Activated CD8-positive, alpha-beta memory T cell treated with anti-CD3 and anti-CD28 coated beads, Interleukin-2, amount 50 U/mL, for 1 hour (primary cell): ENCODE measurements around the gene SELENOI.
"Not testable (repeated sequence)": the region's sequence is repeated elsewhere in the genome, so short reads cannot be mapped to it uniquely, and the experiment has no call there.

Experiments used
- DNase-seq: peaks from one replicate; pipeline ENCODE4 v3.0.0-alpha.2; 2020; ENCODE audit errors: extremely low read depth

SELENOI gene

GRCh38 chr2:26345545-26346453 is at the start of gene SELENOI:
TSS of gene SELENOI (plus strand) at chr2:26346143. CDS start at chr2:26346233, 90 bp downstream.
- DNase-seq: peak; percentile 97

DNA sequence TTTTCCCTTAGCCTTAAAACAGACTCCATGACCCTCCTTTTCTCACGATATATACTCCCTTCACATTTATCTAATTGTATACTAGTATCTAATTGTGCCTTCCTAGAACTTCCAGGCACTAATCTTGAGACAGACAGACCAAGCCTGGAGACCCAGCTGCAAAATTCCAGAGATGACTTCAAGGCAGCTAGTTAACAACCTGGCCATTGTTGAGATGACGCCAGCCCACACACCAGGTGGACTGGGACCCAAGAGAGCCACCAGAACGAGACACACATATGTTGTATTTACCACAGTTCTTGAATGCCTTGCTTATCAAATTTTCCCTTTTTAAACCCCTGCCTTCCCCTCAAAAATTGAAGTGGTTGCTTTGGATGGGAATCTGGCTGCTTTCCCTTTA is 48.9 kb upstream of the SELENOI start:
- DNase-seq: no peak

GRCh38 chr2:26298286-26298637 is 47.7 kb upstream of the SELENOI start:
- DNase-seq: no peak

GRCh38 chr2:26298638-26299393 is 47.1 kb upstream of the SELENOI start:
- DNase-seq: no peak

- DNase-seq: no peak
These were observed 46.4 kb upstream of the SELENOI start for GRCh38 chr2:26299471-26300101.

- DNase-seq: no peak
These were observed 45.6 kb upstream of the SELENOI start for GRCh38 chr2:26300234-26300925.

GRCh38 chr2:26302846-26303245 is 43.1 kb upstream of the SELENOI start:
- DNase-seq: no peak

GRCh38 chr2:26305094-26305493 is 40.8 kb upstream of the SELENOI start:
- not testable (repeated sequence) for DNase-seq

- DNase-seq: no peak
These were observed 40.4 kb upstream of the SELENOI start for GRCh38 chr2:26305540-26305939.

- DNase-seq: no peak
These were observed 36.0 kb upstream of the SELENOI start for GRCh38 chr2:26309921-26310320.

DNA sequence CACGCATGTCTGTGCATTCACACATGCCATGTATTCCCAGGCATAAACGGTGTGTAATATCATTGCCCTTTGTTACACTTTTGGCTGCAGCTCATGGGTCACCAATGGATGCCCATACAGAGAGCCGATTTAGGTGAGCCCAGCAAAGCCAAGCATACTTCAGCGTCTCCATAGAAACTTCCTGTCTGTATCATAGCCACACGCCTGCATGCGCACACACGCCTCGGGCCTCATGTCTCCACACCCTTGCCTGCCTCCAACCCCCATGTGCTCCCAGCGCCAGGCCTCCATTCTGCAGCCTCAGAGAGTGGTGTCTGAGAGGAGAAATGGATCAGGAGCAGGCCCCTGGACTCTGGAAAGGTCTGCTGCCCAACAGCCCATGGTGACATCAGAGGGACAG is 33.5 kb upstream of the SELENOI start:
- no peak for DNase-seq

DNA sequence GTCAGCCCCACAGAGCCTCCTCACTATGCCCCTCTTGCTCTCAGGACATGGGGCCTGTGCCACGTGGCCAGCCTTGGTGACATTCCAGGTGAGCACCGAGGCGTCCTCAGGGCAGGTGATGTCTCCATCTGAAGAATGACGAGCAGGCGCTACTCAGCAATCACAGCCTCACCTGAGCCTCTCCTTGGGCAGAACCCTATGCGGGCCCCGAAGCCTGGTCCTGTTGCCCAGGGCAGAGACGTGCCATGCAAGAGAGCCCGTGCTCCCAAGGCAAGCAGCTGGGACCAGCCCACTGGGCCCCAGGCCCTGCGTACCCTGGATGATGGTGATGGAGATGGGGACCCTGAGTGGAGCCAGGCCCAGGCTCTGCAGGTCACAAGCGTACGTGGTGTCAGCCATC is 32.5 kb upstream of the SELENOI start:
- no peak for DNase-seq

- DNase-seq: no peak
These were observed 31.7 kb upstream of the SELENOI start for GRCh38 chr2:26314243-26314642.

- no peak for DNase-seq
These were observed 29.9 kb upstream of the SELENOI start for GRCh38 chr2:26316041-26316440.

DNA sequence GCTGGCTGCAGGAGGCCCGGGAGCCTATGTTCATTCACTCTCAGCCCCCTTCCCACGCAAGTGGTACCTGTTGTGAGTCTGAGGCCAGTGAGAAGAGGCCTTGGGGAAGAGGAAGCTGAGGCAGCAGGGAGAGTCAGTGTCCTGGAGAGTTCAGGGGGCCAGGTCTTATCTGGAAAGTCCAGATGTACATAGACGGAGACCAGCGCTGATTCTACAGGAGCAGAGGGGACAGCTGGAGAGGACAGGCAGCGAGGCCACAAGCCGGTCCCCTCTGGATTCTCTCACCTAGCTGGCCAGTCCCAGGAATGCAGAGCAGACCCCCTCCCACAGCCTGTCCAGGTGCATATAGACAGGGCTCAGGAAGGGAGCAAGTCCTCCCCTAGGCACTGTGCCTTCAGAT is 29.1 kb upstream of the SELENOI start:
- no peak for DNase-seq

- DNase-seq: no peak
These were observed 28.4 kb upstream of the SELENOI start for GRCh38 chr2:26317377-26318105.

DNA sequence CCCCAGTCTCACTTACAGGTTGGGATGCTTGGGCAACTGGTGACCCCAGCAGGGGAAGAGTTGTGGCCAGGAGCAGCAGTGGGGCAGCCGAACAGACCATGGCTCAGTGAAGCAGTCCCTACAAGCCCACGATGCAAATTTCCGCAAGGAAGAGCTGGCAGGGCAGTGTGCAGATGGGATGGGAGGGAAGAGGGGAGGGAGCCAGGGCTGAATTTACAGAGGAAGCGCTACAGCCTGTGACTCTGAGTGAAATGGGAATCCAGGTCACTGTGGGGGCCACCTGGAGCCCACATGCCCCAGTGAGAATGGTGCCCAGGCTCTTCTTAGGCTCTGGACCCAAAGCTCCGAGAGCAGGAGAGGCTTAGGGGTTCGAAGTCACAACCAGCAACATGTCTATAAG is 27.0 kb upstream of the SELENOI start:
- no peak for DNase-seq

- DNase-seq: not testable (repeated sequence)
These were observed 21.5 kb upstream of the SELENOI start for GRCh38 chr2:26324479-26324878.

- no peak for DNase-seq
These were observed 21.0 kb upstream of the SELENOI start for GRCh38 chr2:26324903-26325302.

DNA sequence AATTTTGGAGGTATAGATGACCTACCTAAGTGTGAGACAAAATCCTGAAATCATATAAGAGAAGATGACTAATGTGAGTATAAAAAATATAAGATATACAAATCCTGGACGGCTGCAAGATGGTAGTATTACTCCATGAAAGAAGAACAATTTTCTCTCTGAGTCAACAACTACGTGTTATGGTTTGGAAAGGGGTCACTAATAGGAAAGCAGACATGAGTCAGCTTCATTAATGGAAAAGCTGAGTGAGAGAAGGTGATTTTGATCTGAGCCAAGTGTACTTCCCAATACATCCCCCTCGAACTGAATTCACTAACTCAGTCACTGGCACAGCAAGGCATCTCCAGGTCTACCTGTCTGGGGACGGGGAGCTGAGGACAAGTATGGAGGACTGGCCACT is 20.1 kb upstream of the SELENOI start:
- no peak for DNase-seq

DNA sequence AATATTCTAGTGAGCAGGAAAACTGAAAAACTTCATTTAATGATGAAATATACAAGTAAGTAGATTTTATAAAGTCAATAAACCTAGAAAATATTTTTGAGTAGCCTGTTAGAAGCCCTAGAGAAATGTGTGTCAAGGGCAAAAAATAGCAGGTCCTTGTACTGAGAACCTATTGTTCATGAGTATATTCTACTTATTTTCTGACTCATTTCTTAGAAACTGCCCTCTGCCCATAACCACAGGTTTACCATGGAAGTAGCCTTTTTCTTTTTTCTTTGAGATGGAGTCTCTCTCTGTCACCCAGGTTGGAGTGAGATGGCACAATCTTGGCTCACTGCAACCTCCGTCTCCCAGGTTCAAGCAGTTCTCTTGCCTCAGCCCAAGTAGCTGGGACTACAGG is 19.4 kb upstream of the SELENOI start:
- DNase-seq: no peak
